BJ (cell line): ENCODE results near the gene SLIT2. TPM values are rescaled to one million over a fixed set of nuclear protein-coding genes. Genes with fewer than 3 reads are reported as not detected.
A peak's percentile ranks its signal among the peaks of the same experiment; 100 is the strongest.

Experiments
- CTCF ChIA-PET: fragments of 350-600 bp; formaldehyde crosslinking; extraction: SDS; loops from one replicate; lab custom pipeline; 2021; ENCODE audit warnings: antibody characterized with exemption, inconsistent platforms; lab: Yijun Ruan, JAX
- POLR2A ChIA-PET: fragments of 300-600 bp; sonication (Branson Sonifier 250); formaldehyde crosslinking; extraction: SDS; loops from one replicate; lab custom pipeline; 2021; ENCODE audit warnings: antibody characterized with exemption; lab: Charles Lee
- DNase-seq: peaks from one replicate; pipeline ENCODE4 v3.0.0-alpha.2; 2011; ENCODE audit warnings: low read depth
- H3K27me3 ChIP-seq: 2 replicates; pipeline ENCODE4 v1.6.0; 2011; ENCODE audit warnings: low read length; ENCODE audit not compliant: control insufficient read depth, insufficient read depth
- H3K36me3 ChIP-seq: 2 replicates; pipeline ENCODE4 v1.5.1; 2011; ENCODE audit warnings: low read length; ENCODE audit not compliant: control insufficient read depth, insufficient read depth
- H3K4me3 ChIP-seq: 2 replicates; pipeline ENCODE4 v1.5.1; 2011; ENCODE audit warnings: low read depth, mild to moderate bottlenecking, control low read depth, low read length
- CTCF ChIP-seq: IDR thresholded peaks from 2 replicates; pipeline ENCODE4 v1.5.1; 2011; ENCODE audit warnings: low read depth, mild to moderate bottlenecking, control low read depth, inconsistent platforms, low read length, moderate library complexity; ENCODE audit not compliant: insufficient read depth
- polyA minus RNA-seq: library from RNA; depleted of rRNA, polyadenylated mRNA; stranded (reverse); fragments of >200 nt; gene quantifications from 2 replicates; pipeline ENCODE4 v1.2.3, GENCODE V29; 2011; rRNA and poly(A)+ RNA removed
- polyA plus RNA-seq: library from polyadenylated mRNA; depleted of rRNA; stranded (reverse); fragments of >200 nt; gene quantifications from 2 replicates; pipeline ENCODE4 v1.2.3, GENCODE V29; 2011; rRNA removed

SLIT2 gene
- polyA plus RNA-seq (33.2 and 40.9 TPM in 2 replicates), polyA minus RNA-seq (82.5 and 85.6 TPM in 2 replicates)

- ChIA-PET CTCF (interaction anchor here (1.2 kb wide), 1 partner anchor 199 kb away, joined by 4 read pairs; no protein-coding TSS in a partner anchor), POLR2A (interaction anchor here (0.5 to 0.7 kb wide), 6 partner anchors 76 to 226 kb away, joined by 3 to 4 read pairs (median 3); no protein-coding TSS in a partner anchor)
- no peak for DNase-seq
- Histone ChIP-seq H3K4me3 (peak within 1 kb of the TSS; percentile 95), H3K27me3 (no peaks in the 10 kb centered on the region), H3K36me3 (no peaks in the 10 kb centered on the region)
- no peak for TF ChIP-seq CTCF
Observed at GRCh38 chr4:20251796-20252655, at the start of gene SLIT2. Gene SLIT2 (plus strand): TSS chr4:20251905. CDS start chr4:20253816, 1,911 bp downstream.

GRCh38 chr4:20203508-20203907 lies 48.2 kb upstream of the SLIT2 start:
- Histone ChIP-seq H3K27me3 (no peaks in the 10 kb centered on the region), H3K36me3 (no peaks in the 10 kb centered on the region), H3K4me3 (no peak overlapping the region)
- DNase-seq, result peak; percentile 94
- no peak for TF ChIP-seq CTCF
- ChIA-PET POLR2A (no interaction called here), CTCF (no interaction called here)

GRCh38 chr4:20217521-20217920 lies 34.2 kb upstream of the SLIT2 start:
- H3K4me3 ChIP-seq, result no peak overlapping the region
- no peak for TF ChIP-seq CTCF
- ChIA-PET CTCF (interaction anchor here (0.7 to 1.0 kb wide), 4 partner anchors 9 to 468 kb away, joined by 3 to 4 read pairs (median 3); no protein-coding TSS in a partner anchor), POLR2A (no interaction called here)
- no peaks in the 10 kb centered on the region for H3K27me3 ChIP-seq
- no peak for DNase-seq
- no peaks in the 10 kb centered on the region for H3K36me3 ChIP-seq

- Histone ChIP-seq H3K27me3 (no peaks in the 10 kb centered on the region), H3K36me3 (no peaks in the 10 kb centered on the region), H3K4me3 (no peak overlapping the region)
- TF ChIP-seq CTCF, result no peak
- CTCF ChIA-PET, result interaction anchor here (1.0 kb wide), 1 partner anchor 468 kb away, joined by 4 read pairs; no protein-coding TSS in a partner anchor
- no peak for DNase-seq
- POLR2A ChIA-PET, result no interaction called here
Observed at GRCh38 chr4:20217951-20218350, 33.8 kb upstream of the SLIT2 start.

GRCh38 chr4:20219521-20219920 lies 32.2 kb upstream of the SLIT2 start:
- Histone ChIP-seq H3K27me3 (no peaks in the 10 kb centered on the region), H3K36me3 (no peaks in the 10 kb centered on the region), H3K4me3 (no peak overlapping the region)
- DNase-seq, result no peak
- POLR2A ChIA-PET, result no interaction called here
- no peak for TF ChIP-seq CTCF
- CTCF ChIA-PET, result no interaction called here
